ENCODE measurements around the gene PITRM1.

PITRM1 gene

GRCh38 chr10:3196958-3197347 lies 24.4 kb upstream of the PITRM1 start:
- no peak overlapping the region for H3K18ac ChIP-seq (ENCODE audit: low read length)
- no peak overlapping the region for H2BK15ac ChIP-seq (replicated peaks; ENCODE audit: low read depth)
- H3K27ac ChIP-seq (ENCODE audit: low read depth, low read length), result no peak overlapping the region
- no peaks in the 10 kb centered on the region for H3K36me3 ChIP-seq (ENCODE audit: control insufficient read depth, insufficient read depth, low read length)
- H4K5ac ChIP-seq (ENCODE audit: low read length), result no peak overlapping the region
- H3K4me1 ChIP-seq (ENCODE audit: control insufficient read depth, low read depth, low read length), result peaks cover 2% of the 10 kb centered on the region
- no CpG with 5 or more reads among the region's 12 CpGs for WGBS (ENCODE audit: extremely low coverage, insufficient coverage, low lambda C conversion rate)
- H3K9ac ChIP-seq (ENCODE audit: low read length), result peak overlapping the region; percentile 16
- H3K56ac ChIP-seq (ENCODE audit: low read length), result peak overlapping the region; percentile 56
- no peak overlapping the region for H3K4me2 ChIP-seq (ENCODE audit: low read length)
- H3K4ac ChIP-seq (ENCODE audit: low read depth, low read length), result no peak overlapping the region
- H4K8ac ChIP-seq (ENCODE audit: low read depth, low read length), result no peak overlapping the region
- H3K27me3 ChIP-seq (ENCODE audit: insufficient read depth, low read length, poor library complexity), result no peaks in the 10 kb centered on the region
- H2BK5ac ChIP-seq (ENCODE audit: low read length), result no peak overlapping the region
- H3K79me1 ChIP-seq (ENCODE audit: low read length), result no peaks in the 10 kb centered on the region
- no peak overlapping the region for H2BK120ac ChIP-seq (ENCODE audit: low read depth, low read length)
- no peak overlapping the region for H2AK5ac ChIP-seq (ENCODE audit: low read length)
- H3K23ac ChIP-seq (ENCODE audit: low read length), result no peak overlapping the region
- no peak for DNase-seq
- no peaks in the 10 kb centered on the region for H3K79me2 ChIP-seq (ENCODE audit: control insufficient read depth, insufficient read depth, low read length)
- no peak overlapping the region for H3K4me3 ChIP-seq (ENCODE audit: low read length)

GRCh38 chr10:3196482-3196881 lies 23.9 kb upstream of the PITRM1 start:
- Histone ChIP-seq H3K9ac (ENCODE audit: low read length) (no peak overlapping the region), H2BK15ac (replicated peaks; ENCODE audit: low read depth) (no peak overlapping the region), H4K5ac (ENCODE audit: low read length) (no peak overlapping the region), H3K56ac (ENCODE audit: low read length) (no peak overlapping the region), H4K8ac (ENCODE audit: low read depth, low read length) (no peak overlapping the region), H3K4me2 (ENCODE audit: low read length) (no peak overlapping the region), H3K36me3 (ENCODE audit: control insufficient read depth, insufficient read depth, low read length) (no peaks in the 10 kb centered on the region), H3K79me1 (ENCODE audit: low read length) (no peaks in the 10 kb centered on the region), H2AK5ac (ENCODE audit: low read length) (no peak overlapping the region), H2BK5ac (ENCODE audit: low read length) (no peak overlapping the region), H3K23ac (ENCODE audit: low read length) (no peak overlapping the region), H3K18ac (ENCODE audit: low read length) (no peak overlapping the region), H3K27me3 (ENCODE audit: insufficient read depth, low read length, poor library complexity) (no peaks in the 10 kb centered on the region), H3K79me2 (ENCODE audit: control insufficient read depth, insufficient read depth, low read length) (no peaks in the 10 kb centered on the region), H3K4me3 (ENCODE audit: low read length) (no peak overlapping the region), H3K4ac (ENCODE audit: low read depth, low read length) (no peak overlapping the region), H3K27ac (ENCODE audit: low read depth, low read length) (no peak overlapping the region), H3K4me1 (ENCODE audit: control insufficient read depth, low read depth, low read length) (peaks cover 2% of the 10 kb centered on the region), H2BK120ac (ENCODE audit: low read depth, low read length) (no peak overlapping the region)
- no CpG with 5 or more reads among the region's 10 CpGs for WGBS (ENCODE audit: extremely low coverage, insufficient coverage, low lambda C conversion rate)
- no peak for DNase-seq

- Histone ChIP-seq H3K27ac (ENCODE audit: low read depth, low read length) (no peak overlapping the region), H2BK5ac (ENCODE audit: low read length) (no peak overlapping the region)
- DNase-seq, result no peak
Observed at GRCh38 chr10:3195726-3196125, 23.1 kb upstream of the PITRM1 start.

GRCh38 chr10:3195286-3195685 lies 22.7 kb upstream of the PITRM1 start:
- no CpG with 5 or more reads among the region's 11 CpGs for WGBS (ENCODE audit: extremely low coverage, insufficient coverage, low lambda C conversion rate)
- H2BK15ac ChIP-seq (replicated peaks; ENCODE audit: low read depth), result no peak overlapping the region
- no peak for DNase-seq

More at GRCh38 chr10:3195726-3196125, 23.1 kb upstream of the PITRM1 start:
- no peak overlapping the region for H3K4me3 ChIP-seq (ENCODE audit: low read length)
- H3K56ac ChIP-seq (ENCODE audit: low read length), result no peak overlapping the region
- no peak overlapping the region for H2AK5ac ChIP-seq (ENCODE audit: low read length)
- H3K36me3 ChIP-seq (ENCODE audit: control insufficient read depth, insufficient read depth, low read length), result no peaks in the 10 kb centered on the region
- no peaks in the 10 kb centered on the region for H3K79me2 ChIP-seq (ENCODE audit: control insufficient read depth, insufficient read depth, low read length)
- no peaks in the 10 kb centered on the region for H3K27me3 ChIP-seq (ENCODE audit: insufficient read depth, low read length, poor library complexity)
- no peak overlapping the region for H4K5ac ChIP-seq (ENCODE audit: low read length)
- no peak overlapping the region for H4K8ac ChIP-seq (ENCODE audit: low read depth, low read length)
- H2BK15ac ChIP-seq (replicated peaks; ENCODE audit: low read depth), result no peak overlapping the region
- H3K4me2 ChIP-seq (ENCODE audit: low read length), result no peak overlapping the region
- H3K9ac ChIP-seq (ENCODE audit: low read length), result no peak overlapping the region
- no peak overlapping the region for H3K4ac ChIP-seq (ENCODE audit: low read depth, low read length)
- H3K4me1 ChIP-seq (ENCODE audit: control insufficient read depth, low read depth, low read length), result peaks cover 2% of the 10 kb centered on the region
- H3K23ac ChIP-seq (ENCODE audit: low read length), result no peak overlapping the region
- WGBS (ENCODE audit: extremely low coverage, insufficient coverage, low lambda C conversion rate), result no CpG with 5 or more reads among the region's 9 CpGs
- H3K79me1 ChIP-seq (ENCODE audit: low read length), result no peaks in the 10 kb centered on the region
- H3K18ac ChIP-seq (ENCODE audit: low read length), result no peak overlapping the region
- H2BK120ac ChIP-seq (ENCODE audit: low read depth, low read length), result no peak overlapping the region

GRCh38 chr10:3194871-3195270 lies 22.3 kb upstream of the PITRM1 start:
- H3K4me1 ChIP-seq (ENCODE audit: control insufficient read depth, low read depth, low read length), result peaks cover 2% of the 10 kb centered on the region
- H4K5ac ChIP-seq (ENCODE audit: low read length), result no peak overlapping the region
- no peak overlapping the region for H3K4me3 ChIP-seq (ENCODE audit: low read length)
- no peaks in the 10 kb centered on the region for H3K36me3 ChIP-seq (ENCODE audit: control insufficient read depth, insufficient read depth, low read length)
- no peak overlapping the region for H2BK5ac ChIP-seq (ENCODE audit: low read length)
- no peak overlapping the region for H3K23ac ChIP-seq (ENCODE audit: low read length)
- H3K27me3 ChIP-seq (ENCODE audit: insufficient read depth, low read length, poor library complexity), result no peaks in the 10 kb centered on the region
- WGBS (ENCODE audit: extremely low coverage, insufficient coverage, low lambda C conversion rate), result no CpG with 5 or more reads among the region's 4 CpGs
- H3K56ac ChIP-seq (ENCODE audit: low read length), result no peak overlapping the region
- no peak overlapping the region for H3K9ac ChIP-seq (ENCODE audit: low read length)
- DNase-seq, result no peak
- H4K8ac ChIP-seq (ENCODE audit: low read depth, low read length), result no peak overlapping the region
- H2BK120ac ChIP-seq (ENCODE audit: low read depth, low read length), result no peak overlapping the region
- H3K4ac ChIP-seq (ENCODE audit: low read depth, low read length), result no peak overlapping the region
- no peak overlapping the region for H3K27ac ChIP-seq (ENCODE audit: low read depth, low read length)
- no peak overlapping the region for H3K4me2 ChIP-seq (ENCODE audit: low read length)
- H2AK5ac ChIP-seq (ENCODE audit: low read length), result no peak overlapping the region
- H2BK15ac ChIP-seq (replicated peaks; ENCODE audit: low read depth), result no peak overlapping the region
- H3K18ac ChIP-seq (ENCODE audit: low read length), result no peak overlapping the region
- H3K79me1 ChIP-seq (ENCODE audit: low read length), result no peaks in the 10 kb centered on the region
- H3K79me2 ChIP-seq (ENCODE audit: control insufficient read depth, insufficient read depth, low read length), result no peaks in the 10 kb centered on the region

More at GRCh38 chr10:3195286-3195685, 22.7 kb upstream of the PITRM1 start:
- H3K79me1 ChIP-seq (ENCODE audit: low read length), result no peaks in the 10 kb centered on the region
- H2AK5ac ChIP-seq (ENCODE audit: low read length), result no peak overlapping the region
- no peak overlapping the region for H4K8ac ChIP-seq (ENCODE audit: low read depth, low read length)
- H2BK5ac ChIP-seq (ENCODE audit: low read length), result no peak overlapping the region
- no peak overlapping the region for H2BK120ac ChIP-seq (ENCODE audit: low read depth, low read length)
- H3K18ac ChIP-seq (ENCODE audit: low read length), result no peak overlapping the region
- H3K4me1 ChIP-seq (ENCODE audit: control insufficient read depth, low read depth, low read length), result peaks cover 2% of the 10 kb centered on the region
- no peak overlapping the region for H3K4ac ChIP-seq (ENCODE audit: low read depth, low read length)
- H3K4me3 ChIP-seq (ENCODE audit: low read length), result no peak overlapping the region
- no peak overlapping the region for H3K56ac ChIP-seq (ENCODE audit: low read length)
- H3K4me2 ChIP-seq (ENCODE audit: low read length), result no peak overlapping the region
- H3K23ac ChIP-seq (ENCODE audit: low read length), result no peak overlapping the region
- H3K27me3 ChIP-seq (ENCODE audit: insufficient read depth, low read length, poor library complexity), result no peaks in the 10 kb centered on the region
- no peak overlapping the region for H3K27ac ChIP-seq (ENCODE audit: low read depth, low read length)
- H4K5ac ChIP-seq (ENCODE audit: low read length), result no peak overlapping the region
- no peak overlapping the region for H3K9ac ChIP-seq (ENCODE audit: low read length)
- no peaks in the 10 kb centered on the region for H3K36me3 ChIP-seq (ENCODE audit: control insufficient read depth, insufficient read depth, low read length)
- no peaks in the 10 kb centered on the region for H3K79me2 ChIP-seq (ENCODE audit: control insufficient read depth, insufficient read depth, low read length)

GRCh38 chr10:3193751-3194150 lies 21.2 kb upstream of the PITRM1 start:
- Histone ChIP-seq H3K56ac (ENCODE audit: low read length) (no peak overlapping the region), H3K9ac (ENCODE audit: low read length) (no peak overlapping the region), H3K36me3 (ENCODE audit: control insufficient read depth, insufficient read depth, low read length) (no peaks in the 10 kb centered on the region), H2AK5ac (ENCODE audit: low read length) (no peak overlapping the region), H3K79me2 (ENCODE audit: control insufficient read depth, insufficient read depth, low read length) (no peaks in the 10 kb centered on the region), H3K79me1 (ENCODE audit: low read length) (no peaks in the 10 kb centered on the region), H3K18ac (ENCODE audit: low read length) (no peak overlapping the region), H2BK5ac (ENCODE audit: low read length) (no peak overlapping the region), H3K4me3 (ENCODE audit: low read length) (no peak overlapping the region), H3K4me2 (ENCODE audit: low read length) (no peak overlapping the region), H4K8ac (ENCODE audit: low read depth, low read length) (no peak overlapping the region), H3K23ac (ENCODE audit: low read length) (no peak overlapping the region), H4K5ac (ENCODE audit: low read length) (no peak overlapping the region), H3K4ac (ENCODE audit: low read depth, low read length) (no peak overlapping the region), H3K27ac (ENCODE audit: low read depth, low read length) (no peak overlapping the region), H3K27me3 (ENCODE audit: insufficient read depth, low read length, poor library complexity) (no peaks in the 10 kb centered on the region), H2BK15ac (replicated peaks; ENCODE audit: low read depth) (no peak overlapping the region), H2BK120ac (ENCODE audit: low read depth, low read length) (no peak overlapping the region), H3K4me1 (ENCODE audit: control insufficient read depth, low read depth, low read length) (peaks cover 2% of the 10 kb centered on the region)
- WGBS (ENCODE audit: extremely low coverage, insufficient coverage, low lambda C conversion rate), result no CpG with 5 or more reads among the region's 6 CpGs
- no peak for DNase-seq

Data from mesendoderm (in vitro differentiated cells).